GM18909 (cell line): ENCODE data around the gene DTWD2.
A peak's percentile ranks its signal among the peaks of the same experiment; 100 is the strongest.
"Not testable (repeated sequence)": the region's sequence is repeated elsewhere in the genome, so short reads cannot be mapped to it uniquely, and the experiment has no call there.

Experiments used
- ATAC-seq: cut with Tn5 transposase; IDR thresholded peaks from one replicate; pipeline ENCODE4 v1.9.1; 2021; ENCODE audit warnings: mild to moderate bottlenecking; ENCODE audit not compliant: unreplicated experiment, poor library complexity

Gene DTWD2

DNA sequence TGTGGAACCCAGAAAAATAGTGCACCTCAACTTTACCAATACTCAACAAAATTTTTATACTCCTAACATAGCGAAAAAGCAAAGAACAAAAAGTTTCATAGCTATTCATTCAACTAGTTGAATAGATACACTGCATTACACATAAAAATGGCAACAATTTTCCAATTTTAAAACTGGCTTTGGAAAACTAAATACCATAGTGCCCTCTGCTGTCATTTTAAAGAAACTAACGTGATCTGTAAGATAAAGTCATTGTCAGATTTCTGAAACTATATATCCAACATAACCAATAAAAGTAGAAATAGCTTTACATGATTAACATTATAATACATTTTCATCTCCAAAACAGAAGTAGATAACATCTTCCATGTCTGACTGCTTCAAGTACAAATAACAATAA lies 31.6 kb downstream of the DTWD2 start:
- ATAC-seq = no peak

DNA sequence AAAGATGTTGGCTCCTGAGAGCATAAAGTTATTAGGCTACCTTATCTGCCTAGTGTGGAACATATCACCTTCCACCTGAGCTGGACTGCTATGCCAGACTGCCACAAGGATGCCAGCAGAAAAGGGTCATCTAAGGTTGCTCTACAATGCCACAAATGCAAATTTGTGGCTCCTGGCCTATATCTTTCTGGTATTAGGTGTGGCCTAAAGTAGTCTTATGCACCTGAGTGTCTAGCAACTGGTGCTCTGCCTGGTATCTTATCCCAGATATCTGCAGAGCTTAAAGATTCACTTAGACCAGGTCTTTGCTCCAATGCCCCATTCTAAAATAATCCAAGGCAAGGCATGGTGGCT lies 34.7 kb downstream of the DTWD2 start:
- no peak for ATAC-seq

DNA sequence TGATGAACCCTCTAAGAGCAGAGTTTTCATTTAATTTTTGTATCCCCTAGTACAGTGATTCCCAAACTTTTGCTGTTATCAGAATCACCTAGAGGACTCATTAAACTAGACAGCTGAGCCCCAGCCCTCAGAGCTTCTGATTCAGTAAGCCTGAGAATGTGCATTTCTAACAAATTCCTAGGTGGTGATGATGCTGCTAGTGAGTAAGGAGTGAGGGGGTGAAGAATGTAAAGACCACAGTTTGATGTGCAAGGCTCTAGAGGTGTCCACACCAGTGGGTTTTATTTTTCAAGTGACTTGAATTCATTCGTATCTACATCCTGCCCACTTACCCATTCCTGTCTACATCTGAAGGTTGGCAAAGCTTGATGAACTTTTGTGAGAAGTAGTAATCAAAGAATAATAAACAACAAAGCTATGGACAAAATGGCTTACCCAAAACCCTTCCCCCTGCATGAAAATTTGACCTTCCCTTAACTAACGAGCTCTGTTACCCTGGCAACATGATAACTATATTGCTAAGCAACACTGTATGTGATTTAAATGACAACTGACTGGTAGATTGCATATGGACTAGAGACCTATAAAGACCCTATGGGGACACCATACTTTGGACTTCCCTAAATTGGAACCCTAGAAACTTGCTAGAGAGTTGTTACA lies 35.2 kb downstream of the DTWD2 start:
- ATAC-seq = no peak

DNA sequence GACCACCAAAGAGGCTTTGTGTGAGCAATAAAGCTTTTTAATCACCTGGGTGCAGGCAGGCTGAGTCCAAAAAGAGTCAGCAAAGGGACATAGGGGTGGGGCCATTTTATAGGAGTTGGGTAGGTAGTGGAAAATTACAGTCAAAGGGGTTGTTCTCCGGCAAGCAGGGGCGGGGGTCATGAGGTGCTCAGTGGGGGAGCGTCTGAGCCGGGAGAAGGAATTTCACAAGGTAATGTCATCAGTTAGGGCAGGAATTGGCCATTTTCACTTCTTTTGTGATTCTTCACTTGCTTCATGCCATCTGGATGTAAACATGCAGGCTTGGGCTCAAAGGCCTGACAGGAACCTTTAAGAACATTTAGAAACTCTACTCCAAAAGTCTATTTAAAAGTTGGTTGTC lies 36.0 kb downstream of the DTWD2 start:
- ATAC-seq = not testable (repeated sequence)

DNA sequence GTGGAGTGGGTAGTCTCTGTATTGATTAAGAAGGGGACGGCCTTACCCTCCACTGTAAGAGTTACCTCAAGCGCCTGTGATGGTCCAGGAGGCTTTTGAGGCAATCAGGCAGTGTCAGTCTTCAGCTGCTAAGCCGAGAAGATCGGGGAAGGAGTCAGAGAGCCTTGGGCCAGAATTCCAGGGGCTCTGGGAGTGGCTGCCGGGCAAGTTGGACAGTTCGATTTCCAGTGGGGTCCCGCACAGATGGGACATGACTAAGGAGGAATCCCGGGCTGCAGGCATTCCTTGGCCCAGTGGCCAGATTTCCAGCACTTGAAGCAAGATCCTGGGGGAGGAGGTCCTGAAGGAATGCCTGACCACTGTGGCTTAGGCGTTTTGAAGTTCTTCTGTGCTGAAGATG lies 38.0 kb downstream of the DTWD2 start:
- ATAC-seq = not testable (repeated sequence)

DNA sequence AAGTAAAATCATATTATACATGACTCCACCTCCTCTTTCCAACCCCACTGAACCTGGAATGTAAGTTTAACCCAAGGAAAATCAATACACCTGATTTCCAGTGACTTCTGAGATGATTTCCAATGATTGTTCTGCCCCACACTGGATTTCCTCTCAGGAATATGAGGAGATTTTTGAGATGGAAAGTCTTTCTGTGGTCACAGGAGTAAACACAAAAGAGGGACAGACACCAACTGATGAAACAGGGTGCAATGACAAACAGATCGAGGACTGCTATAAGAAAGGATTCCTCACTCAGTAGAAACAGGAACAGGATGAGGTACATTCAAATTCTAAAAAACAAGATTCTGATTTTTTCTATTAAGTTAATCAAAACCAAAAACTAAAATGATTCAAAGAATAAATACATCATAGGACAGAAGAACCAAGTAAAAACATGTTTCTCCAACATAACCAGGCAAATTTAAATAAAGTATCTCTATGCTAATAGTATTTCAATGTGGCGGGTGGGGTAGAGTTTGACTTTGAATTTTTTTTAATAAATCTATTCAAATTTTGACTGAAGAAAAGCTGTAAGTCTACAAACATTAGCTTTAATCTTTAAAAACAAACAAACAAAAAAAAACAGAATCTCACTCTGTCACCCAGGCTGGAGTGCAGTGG lies 42.1 kb downstream of the DTWD2 start:
- ATAC-seq = no peak

DNA sequence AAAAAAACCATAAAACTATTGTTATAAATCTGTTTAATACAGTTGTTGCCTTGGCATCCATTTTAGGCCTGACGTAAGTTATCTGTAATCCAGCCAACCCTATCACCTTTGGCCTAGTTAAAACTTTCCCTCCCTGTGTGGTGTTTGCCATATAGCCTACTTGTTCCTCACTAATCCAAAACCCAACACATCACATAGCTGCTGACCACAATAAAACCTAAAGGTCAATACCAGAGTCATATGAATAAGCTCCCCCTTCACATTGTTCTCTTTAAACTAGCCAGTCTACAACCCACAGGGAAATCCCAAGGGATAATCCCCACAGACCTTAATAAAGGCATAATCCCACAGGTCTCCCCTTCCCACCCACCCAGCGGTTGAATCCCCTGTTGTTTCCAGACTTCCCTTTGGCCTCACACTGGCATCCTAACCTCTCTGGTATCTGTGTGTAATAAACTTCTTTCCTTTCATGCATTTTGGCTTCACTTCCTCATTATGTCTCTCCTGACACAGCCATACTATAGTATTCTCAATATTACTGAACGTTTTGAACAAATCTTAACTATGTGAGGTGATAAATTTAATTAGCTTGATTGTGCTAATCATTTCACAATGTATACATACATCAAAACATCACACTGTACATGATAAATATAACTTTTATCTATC lies 50.8 kb downstream of the DTWD2 start:
- peak; percentile 70 for ATAC-seq

DNA sequence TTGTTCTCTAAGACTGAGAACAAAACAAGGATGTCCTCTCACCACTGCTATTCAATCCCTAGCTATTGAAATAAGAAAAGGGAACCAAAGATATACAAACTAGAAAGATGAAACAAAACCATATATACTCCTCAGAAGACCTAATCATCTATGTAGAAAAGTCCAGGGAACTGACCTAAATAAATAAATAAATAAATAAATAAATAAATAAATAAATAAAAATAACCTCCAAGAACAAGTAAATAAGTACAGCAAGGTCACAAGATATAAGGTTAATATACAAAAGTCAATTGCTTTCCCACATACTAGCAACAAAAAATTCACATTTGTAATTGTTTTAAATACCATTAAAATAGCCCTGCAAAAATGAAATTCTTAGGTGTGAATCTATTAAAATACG lies 54.6 kb downstream of the DTWD2 start:
- no peak for ATAC-seq

DNA sequence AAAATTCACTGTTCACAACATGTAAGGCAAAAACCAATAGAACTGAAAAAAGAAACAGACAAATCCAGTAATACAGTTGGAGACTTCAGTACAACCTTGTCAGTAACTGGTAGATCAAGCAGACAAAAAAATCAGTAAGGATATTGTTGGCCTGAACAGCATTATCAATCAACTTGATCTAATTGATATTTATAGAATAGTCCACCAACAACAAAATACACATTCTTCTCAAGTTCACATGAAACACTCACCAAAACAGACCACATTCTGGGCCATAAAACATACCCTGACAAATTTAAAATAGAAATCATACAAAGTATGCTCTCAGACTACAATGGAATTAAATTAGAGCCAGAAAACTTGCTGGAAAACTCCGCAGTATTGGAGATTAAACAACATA lies 56.8 kb downstream of the DTWD2 start:
- no peak for ATAC-seq

DNA sequence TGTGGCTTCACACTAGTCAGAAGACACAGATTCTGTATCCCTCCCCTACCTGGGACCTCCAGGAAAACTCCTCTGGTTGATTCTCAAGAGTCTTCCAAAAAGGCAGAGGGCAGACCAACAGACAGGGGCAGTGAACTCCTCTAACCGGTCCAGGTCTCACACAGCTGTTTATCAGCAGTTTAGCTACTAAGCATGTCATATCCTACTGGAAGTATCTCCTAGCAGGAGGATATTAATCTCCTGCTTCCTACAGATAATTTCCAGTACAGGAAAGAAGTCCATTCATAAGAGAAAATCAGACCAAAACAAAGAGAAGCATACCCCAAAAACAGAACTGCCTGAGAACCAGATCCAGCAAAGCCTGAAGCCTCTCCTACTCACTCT lies 64.3 kb downstream of the DTWD2 start:
- no peak for ATAC-seq

DNA sequence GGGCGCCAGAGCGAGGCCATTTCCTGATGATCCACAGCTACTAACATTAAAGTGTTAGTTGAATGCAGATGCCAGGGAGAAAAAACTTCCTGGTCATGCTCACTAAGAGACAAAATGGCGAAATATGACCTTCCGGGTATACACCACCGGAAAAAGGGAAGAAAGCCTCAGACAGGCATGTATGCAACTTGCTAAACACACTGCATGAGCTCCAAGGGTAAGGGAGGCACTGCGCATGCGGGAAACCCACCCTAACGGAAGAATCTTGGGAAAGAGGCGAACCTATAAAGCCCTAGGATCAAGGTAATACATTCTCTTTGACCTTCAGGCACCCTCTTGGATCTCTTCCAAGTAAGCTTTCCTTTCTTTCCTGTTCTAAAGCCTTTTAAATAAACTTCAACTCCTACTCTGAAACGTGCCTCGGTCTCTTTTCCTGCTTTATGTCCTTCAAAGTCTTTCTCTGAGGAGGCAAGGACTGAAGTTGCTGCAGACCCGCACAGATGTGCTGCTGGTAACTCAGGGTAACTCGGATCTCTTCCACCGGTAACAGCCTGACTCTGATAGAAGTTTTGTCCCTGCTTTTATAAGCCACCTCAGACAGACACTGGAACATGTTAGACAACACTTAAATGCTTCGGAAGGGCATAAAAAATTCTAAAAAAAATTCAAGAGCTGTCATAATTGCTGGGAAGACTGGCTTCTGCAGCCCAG lies 64.9 kb downstream of the DTWD2 start:
- no peak for ATAC-seq

DNA sequence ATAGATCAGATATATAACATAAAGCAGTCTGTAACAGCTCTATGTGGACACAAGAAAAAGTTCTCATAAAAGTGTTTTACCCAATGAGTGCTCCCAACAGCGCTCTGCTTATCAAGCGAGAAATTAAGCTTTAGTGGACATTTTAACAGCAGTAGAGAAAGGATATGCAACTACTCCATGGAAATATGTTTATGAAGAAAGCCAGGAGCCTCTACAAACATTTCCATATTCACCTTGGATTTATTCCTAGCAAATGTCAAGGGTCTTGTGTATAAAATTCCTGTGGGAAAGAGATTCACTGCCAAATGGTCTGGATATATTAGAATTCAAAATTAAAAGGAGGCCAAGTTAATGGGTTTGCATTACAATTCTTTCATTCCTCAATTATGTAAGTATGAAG lies 66.5 kb downstream of the DTWD2 start:
- ATAC-seq = no peak

DNA sequence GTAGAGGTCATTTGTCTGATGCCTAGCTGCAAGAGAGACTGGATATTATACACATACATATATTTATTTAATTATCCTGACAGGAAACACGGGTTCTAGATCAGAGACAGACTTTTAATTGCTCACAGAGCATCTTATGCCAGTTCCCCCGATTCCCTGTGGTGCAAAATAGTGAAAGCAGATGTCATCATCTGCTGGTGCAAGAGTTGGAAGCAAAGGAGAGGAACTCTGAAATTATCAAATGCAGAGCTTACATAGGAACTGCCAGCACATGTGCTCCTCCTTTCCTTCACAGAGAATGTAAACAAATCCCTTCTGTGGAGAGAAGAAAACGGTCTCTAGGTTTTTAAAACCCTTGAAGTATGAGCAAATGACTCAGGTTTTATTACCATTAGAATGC lies 69.3 kb downstream of the DTWD2 start:
- ATAC-seq = no peak

DNA sequence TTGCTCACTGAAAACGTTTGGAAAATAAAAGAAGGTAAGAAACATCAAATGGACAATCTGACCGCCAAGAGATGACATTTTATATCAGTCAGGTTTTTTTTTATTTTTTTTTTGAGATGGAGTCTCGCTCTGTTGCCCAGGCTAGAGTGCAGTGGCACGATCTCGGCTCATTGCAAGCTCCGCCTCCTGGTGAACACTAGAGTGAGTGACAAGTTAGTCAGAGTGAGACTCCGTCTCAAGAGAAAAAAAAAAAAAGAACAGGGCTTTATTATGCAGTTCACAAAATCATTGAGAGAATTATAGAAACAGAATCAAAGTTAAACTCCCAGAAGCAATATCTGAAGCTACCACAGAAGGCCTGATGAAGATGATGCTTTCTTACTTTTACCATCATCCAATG lies 70.1 kb downstream of the DTWD2 start:
- ATAC-seq = no peak

DNA sequence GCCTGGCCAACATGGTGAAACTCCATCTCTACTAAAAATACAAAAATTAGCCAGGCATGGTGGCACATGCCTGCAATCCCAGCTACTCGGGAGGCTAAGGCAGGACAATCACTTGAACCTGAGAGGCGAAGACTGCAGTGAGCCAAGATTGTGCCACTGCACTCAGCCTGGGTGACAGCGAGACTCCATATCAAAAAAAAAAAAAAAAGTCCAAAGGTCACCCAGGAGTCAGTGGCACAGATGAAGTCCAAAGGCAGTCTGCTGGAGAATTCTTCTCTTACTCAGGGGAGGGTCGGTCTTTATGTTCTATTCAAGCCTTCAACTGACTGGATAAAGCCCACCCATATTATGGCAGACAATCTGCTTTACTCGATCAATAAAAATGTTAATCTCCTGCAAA lies 80.8 kb downstream of the DTWD2 start:
- not testable (repeated sequence) for ATAC-seq

DNA sequence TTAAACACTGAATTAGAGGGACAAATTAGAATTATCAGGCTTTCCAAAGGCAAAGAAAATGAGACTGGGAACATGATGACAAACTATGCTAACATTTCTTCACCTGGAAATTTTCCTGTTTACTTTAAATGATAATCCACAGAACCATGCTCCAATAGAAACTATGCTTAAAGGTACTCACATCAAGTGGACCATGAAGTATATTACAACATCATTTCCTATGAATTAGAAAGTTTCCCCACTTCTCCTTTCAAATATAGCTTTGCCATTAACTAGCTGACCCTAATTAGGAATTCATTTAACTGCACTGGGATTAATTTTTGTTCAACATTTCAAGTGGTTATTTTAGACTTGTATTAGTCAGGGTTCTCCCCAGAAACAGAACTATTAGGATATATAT lies 81.4 kb downstream of the DTWD2 start:
- no peak for ATAC-seq

DNA sequence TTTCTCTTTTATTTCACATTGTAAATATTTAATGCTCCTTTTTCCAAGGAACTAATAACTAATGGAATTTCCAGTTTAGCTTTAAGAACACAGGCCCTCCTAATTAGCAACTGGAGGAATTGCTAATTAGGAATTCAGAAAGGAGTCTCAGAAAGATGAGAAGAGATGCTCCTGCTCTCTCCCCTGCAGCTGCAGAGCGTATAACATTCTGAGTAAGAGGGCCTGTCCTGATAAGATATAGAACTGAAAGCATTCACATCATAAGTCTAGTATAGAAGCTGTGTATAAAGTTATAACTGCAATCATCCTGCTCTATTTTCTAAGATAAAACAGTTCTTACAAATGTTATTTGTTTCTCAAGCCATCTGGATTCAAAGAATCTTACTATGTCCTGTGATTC lies 83.2 kb downstream of the DTWD2 start:
- no peak for ATAC-seq

DNA sequence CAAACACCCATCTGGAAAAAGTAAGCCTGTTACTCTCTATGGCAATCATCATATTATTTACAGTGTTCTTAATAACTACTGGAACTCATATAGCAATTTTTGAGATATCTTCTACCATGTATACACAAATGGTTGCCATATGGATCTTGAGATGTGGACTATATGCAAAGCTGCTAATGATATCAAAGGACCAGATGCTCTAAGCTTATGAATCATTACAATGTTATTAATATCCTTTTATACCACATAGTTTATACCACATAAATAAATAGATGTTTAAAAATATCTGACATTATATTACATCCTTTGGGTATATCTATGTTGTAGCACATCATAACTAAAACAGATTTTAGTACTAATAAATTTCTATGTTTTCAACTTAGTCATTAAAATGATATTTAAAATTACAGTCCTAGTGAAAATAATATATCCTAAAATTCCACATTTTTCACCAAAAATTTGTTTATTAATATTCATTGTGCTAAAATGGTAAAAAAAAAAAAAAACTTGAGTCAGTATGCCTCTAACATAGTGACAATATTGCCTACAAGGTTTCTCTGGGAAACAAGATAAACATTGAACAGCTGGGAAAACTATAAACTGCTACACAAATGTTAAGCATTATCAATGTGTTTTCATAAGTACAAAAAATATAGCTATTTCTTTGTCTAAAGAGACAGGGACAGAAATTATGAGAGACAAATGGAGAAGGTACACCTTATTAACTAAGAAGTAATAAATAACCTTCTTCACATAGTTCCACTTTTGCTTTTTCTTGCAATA lies 85.5 kb downstream of the DTWD2 start:
- no peak for ATAC-seq

DNA sequence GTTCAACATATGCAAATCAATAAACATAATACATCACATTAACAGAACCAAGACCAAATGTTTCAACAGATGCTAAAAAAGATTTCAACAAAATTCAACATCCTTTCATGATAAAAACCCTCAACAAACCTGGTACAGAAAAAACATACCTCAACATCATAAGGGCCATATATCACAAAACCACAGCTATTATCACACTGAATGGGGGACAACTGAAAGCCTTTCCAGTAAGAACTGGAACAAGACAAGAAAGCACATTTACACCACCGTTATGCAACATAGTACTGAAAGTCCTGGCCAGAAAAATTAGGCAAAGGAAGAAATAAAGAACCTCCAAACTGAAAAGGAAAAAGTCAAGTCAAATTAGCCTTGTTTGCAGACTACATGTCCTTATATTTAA lies 93.6 kb downstream of the DTWD2 start:
- ATAC-seq = no peak

DNA sequence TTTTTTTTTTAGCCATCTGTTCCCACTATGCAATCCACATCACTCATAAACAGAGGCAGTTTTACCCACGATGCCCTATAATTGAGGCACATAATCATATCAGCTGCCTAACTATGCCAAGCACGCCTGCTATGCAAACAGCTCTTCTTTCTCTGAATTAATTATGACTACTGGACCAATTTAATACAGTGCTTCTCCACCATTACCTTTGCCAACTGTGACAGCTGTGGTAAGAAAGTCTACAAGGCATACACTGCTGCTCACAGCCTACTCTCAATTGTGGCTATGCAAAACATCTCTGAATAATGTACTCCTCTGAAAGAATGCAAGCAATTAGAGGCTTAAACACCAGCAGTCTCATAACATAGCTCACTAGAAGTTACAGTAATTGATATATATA lies 97.1 kb downstream of the DTWD2 start:
- no peak for ATAC-seq

DNA sequence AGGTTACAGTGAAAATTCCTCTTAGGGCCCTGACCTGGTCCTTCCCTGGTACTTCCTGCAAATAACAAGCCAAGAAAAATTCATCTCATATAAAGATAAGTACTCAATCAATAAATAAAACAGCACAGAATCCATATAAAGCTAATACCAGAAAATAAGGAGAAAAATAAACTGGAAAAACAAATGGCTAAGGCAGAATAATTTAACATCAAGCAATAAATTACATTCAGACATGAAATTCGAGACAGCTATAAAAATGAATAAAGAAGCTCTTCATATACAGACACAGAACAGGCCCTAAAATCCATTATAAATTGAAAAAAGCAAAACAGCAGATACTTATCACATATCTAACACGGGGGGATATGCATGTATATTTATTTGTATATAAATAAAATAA lies 99.2 kb downstream of the DTWD2 start:
- ATAC-seq = no peak
